Measurements from ENCODE around the gene NNT. TPM values are rescaled to one million over a fixed set of nuclear protein-coding genes. Genes with fewer than 3 reads are reported as not detected.

Gene NNT
- total and polyA plus RNA-seq, 2 of the 13 experiments (the other 11 are each of a cell fraction or from before 2014, with no cell fraction given): 21.1 to 58.0 TPM

DNA sequence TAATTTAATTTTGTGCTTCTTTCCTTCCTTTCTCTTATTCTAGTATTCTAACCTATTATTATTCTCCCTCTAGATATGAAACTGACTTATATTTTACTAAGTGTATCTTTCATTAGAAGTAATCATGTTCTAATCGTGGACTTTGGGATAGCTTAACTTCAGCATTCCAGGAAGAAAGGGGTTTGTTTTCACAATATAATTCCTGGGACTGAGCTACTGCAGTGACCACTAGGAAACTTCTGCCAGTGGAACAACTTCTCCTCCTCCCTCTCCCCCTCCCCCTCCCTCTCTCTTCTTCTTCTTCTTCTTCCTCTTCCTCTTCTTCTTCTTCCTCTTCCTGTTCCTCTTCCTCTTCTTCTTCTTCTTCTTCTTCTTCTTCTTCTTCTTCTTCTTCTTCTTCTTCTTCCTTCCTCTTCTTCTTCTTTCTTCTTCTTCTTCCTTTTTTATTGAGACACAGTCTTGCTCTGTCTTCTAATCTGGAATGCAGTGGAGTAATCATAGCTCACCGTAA, 127.9 kb downstream of the NNT start:
- ChIA-PET POLR2A (no interaction called here), CTCF (ENCODE audit: low intra/inter-chr PET ratio, low total read pairs) (interaction anchor here (3.7 kb wide), 1 partner anchor 601 kb away, joined by 38 read pairs; no protein-coding TSS in a partner anchor)
- Histone ChIP-seq H3K27ac (ENCODE audit: extremely low read length, insufficient read depth, low read length) (no peak overlapping the region), H2AFZ (ENCODE audit: low read length) (no peak overlapping the region), H3K9ac (ENCODE audit: insufficient read depth, low read depth, low read length) (no peak overlapping the region), H3K4me2 (ENCODE audit: low read depth, low read length) (no peak overlapping the region), H3K79me2 (ENCODE audit: insufficient read depth, low read length) (no peaks in the 10 kb centered on the region), H4K20me1 (ENCODE audit: insufficient read depth, low read length) (no peaks in the 10 kb centered on the region), H3K36me3 (replicated peaks in 1 of 2; ENCODE audit: control insufficient read depth in 1 of 2, insufficient read depth in 2 of 2, low read length in 2 of 2) (no peaks in the 10 kb centered on the region), H3K27me3 (ENCODE audit: control insufficient read depth in 1 of 2, insufficient read depth in 2 of 2, low read length in 2 of 2) (no peaks in the 10 kb centered on the region), H3K9me3 (ENCODE audit: low read length) (no peaks in the 10 kb centered on the region), H3K4me3 (replicated peaks in 1 of 3; ENCODE audit: insufficient read depth in 1 of 3, low read depth in 2 of 3, low read length in 3 of 3) (no peak overlapping the region), H3K4me1 (ENCODE audit: insufficient read depth, low read length) (no peaks in the 10 kb centered on the region)
- no TSS peak for BruUV-seq (replicated peaks)
- in situ Hi-C loops (cut with HindIII; ENCODE audit: extremely low pct_ligation_motif_present, low pct_unique_long_range_greater_than_20kb): loop anchor here (5.0 kb wide), 1 partner anchor 601 kb away; no protein-coding TSS in a partner anchor
- WGBS (ENCODE audit: low lambda C conversion rate): 20% methylated on average over 2 of the region's 2 CpGs
- FAIRE-seq (no peak), ATAC-seq (no peak), DNase-seq (ENCODE audit: low spot score) (no peak)
- TF ChIP-seq STAG1 (CRISPR knock-in tag; IDR thresholded peaks at IDR 0.05) (no peak), HOXA7 (CRISPR knock-in tag; IDR thresholded peaks at IDR 0.05) (no peak), ZNF329 (CRISPR knock-in tag; IDR thresholded peaks at IDR 0.05; ENCODE audit: low read depth) (no peak), ZNF296 (CRISPR knock-in tag; conservative IDR thresholded peaks at IDR 0.05) (no peak)
- intact Hi-C loops (cut with micrococcal nuclease; ENCODE audit: unreplicated experiment): loop anchor here (1.0 to 10.0 kb wide), 2 partner anchors 314 to 601 kb away; no protein-coding TSS in a partner anchor

DNA sequence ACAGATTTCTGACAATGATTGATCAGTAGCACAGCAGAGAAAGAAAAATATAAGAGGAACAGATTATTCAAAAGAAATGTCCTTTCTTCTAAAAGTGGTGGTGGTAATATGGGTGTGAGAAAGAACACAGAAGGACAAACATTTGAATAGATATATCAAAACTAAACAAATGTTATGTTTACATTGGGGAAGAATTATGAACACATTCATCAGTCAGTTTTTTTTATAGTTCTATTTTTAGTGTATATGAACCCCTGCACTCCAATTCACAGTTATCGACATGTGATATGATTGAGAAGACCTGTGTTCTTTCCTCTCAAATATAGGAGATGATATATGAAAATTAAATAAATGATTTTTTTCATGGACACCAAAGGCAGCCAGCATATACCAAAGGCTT, 128.6 kb downstream of the NNT start:
- no peak overlapping the region for H3K27ac ChIP-seq (ENCODE audit: extremely low read length, insufficient read depth, low read length)
- no peaks in the 10 kb centered on the region for H4K20me1 ChIP-seq (ENCODE audit: insufficient read depth, low read length)
- no peak for TF ChIP-seq MYNN (CRISPR knock-in tag; IDR thresholded peaks at IDR 0.05; ENCODE audit: low read depth)
- no peak for TF ChIP-seq HOXA5 (CRISPR knock-in tag; IDR thresholded peaks at IDR 0.05)
- no peak for TF ChIP-seq HNF4G (IDR thresholded peaks at IDR 0.05; ENCODE audit: borderline replicate concordance, low read depth, low read length)
- no peak for TF ChIP-seq HNF4G (CRISPR knock-in tag; IDR thresholded peaks at IDR 0.05; ENCODE audit: borderline replicate concordance, low read depth)
- TF ChIP-seq, protein P1, sequence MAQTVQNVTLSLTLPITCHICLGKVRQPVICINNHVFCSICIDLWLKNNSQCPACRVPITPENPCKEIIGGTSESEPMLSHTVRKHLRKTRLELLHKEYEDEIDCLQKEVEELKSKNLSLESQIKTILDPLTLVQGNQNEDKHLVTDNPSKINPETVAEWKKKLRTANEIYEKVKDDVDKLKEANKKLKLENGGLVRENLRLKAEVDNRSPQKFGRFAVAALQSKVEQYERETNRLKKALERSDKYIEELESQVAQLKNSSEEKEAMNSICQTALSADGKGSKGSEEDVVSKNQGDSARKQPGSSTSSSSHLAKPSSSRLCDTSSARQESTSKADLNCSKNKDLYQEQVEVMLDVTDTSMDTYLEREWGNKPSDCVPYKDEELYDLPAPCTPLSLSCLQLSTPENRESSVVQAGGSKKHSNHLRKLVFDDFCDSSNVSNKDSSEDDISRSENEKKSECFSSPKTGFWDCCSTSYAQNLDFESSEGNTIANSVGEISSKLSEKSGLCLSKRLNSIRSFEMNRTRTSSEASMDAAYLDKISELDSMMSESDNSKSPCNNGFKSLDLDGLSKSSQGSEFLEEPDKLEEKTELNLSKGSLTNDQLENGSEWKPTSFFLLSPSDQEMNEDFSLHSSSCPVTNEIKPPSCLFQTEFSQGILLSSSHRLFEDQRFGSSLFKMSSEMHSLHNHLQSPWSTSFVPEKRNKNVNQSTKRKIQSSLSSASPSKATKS (CRISPR knock-in tag; IDR thresholded peaks at IDR 0.05): no peak
- TF ChIP-seq NRL (CRISPR knock-in tag; IDR thresholded peaks at IDR 0.05; ENCODE audit: borderline replicate concordance): no peak
- TF ChIP-seq ZNF605 (CRISPR knock-in tag; IDR thresholded peaks at IDR 0.05): no peak
- no peak for TF ChIP-seq KAT7 (CRISPR knock-in tag; IDR thresholded peaks at IDR 0.05; ENCODE audit: borderline replicate concordance)
- no peaks in the 10 kb centered on the region for H3K9me3 ChIP-seq (ENCODE audit: low read length)
- no peak for DNase-seq (ENCODE audit: low spot score)
- no peaks in the 10 kb centered on the region for H3K36me3 ChIP-seq (replicated peaks in 1 of 2; ENCODE audit: control insufficient read depth in 1 of 2, insufficient read depth in 2 of 2, low read length in 2 of 2)
- ATAC-seq: no peak
- no peak overlapping the region for H3K9ac ChIP-seq (ENCODE audit: insufficient read depth, low read depth, low read length)
- no peaks in the 10 kb centered on the region for H3K79me2 ChIP-seq (ENCODE audit: insufficient read depth, low read length)
- H3K27me3 ChIP-seq (ENCODE audit: control insufficient read depth in 1 of 2, insufficient read depth in 2 of 2, low read length in 2 of 2): no peaks in the 10 kb centered on the region
- in situ Hi-C loops (cut with HindIII; ENCODE audit: extremely low pct_ligation_motif_present, low pct_unique_long_range_greater_than_20kb): loop anchor here (5.0 kb wide), 1 partner anchor 601 kb away; no protein-coding TSS in a partner anchor
- H3K4me3 ChIP-seq (replicated peaks in 1 of 3; ENCODE audit: insufficient read depth in 1 of 3, low read depth in 2 of 3, low read length in 3 of 3): no peak overlapping the region
- ChIA-PET POLR2A (no interaction called here), CTCF (ENCODE audit: low intra/inter-chr PET ratio, low total read pairs) (no interaction called here)
- intact Hi-C loops (cut with micrococcal nuclease; ENCODE audit: unreplicated experiment): loop anchor here (10.0 kb wide), 1 partner anchor 313 kb away; no protein-coding TSS in a partner anchor
- WGBS (ENCODE audit: low lambda C conversion rate): 0% methylated on average over 1 of the region's 1 CpG
- no peak overlapping the region for H2AFZ ChIP-seq (ENCODE audit: low read length)
- no peak for FAIRE-seq
- H3K4me1 ChIP-seq (ENCODE audit: insufficient read depth, low read length): no peaks in the 10 kb centered on the region
- no peak overlapping the region for H3K4me2 ChIP-seq (ENCODE audit: low read depth, low read length)
- BruUV-seq (replicated peaks): no TSS peak

All from HepG2 (cell line).